GM12878 (cell line): ENCODE measurements around the gene SCN5A. TPM values are rescaled to one million over a fixed set of nuclear protein-coding genes. Genes with fewer than 3 reads are reported as not detected.
A peak's percentile ranks its signal among the peaks of the same experiment; 100 is the strongest.

Experiments used
- ATAC-seq: fragments of 200-7000 bp; cut with Tn5 transposase; 3 replicates; pipeline ENCODE4 v1.9.1; 2020; ENCODE audit warnings: mild to moderate bottlenecking, moderate library complexity
- BruUV-seq: library from RNA; stranded (reverse); fragments of 400-500 nt; replicated peaks from 2 replicates; lab custom pipeline; 2021; lab: Mats Ljungman, UMichigan
- CTCF ChIA-PET: fragments of 300-600 bp; sonication (Branson Sonifier 250); formaldehyde crosslinking; extraction: SDS; loops from one replicate; lab custom pipeline; 2021; ENCODE audit warnings: inconsistent platforms; lab: Yijun Ruan, JAX
- POLR2A ChIA-PET: fragments of 350-600 bp; formaldehyde crosslinking; extraction: SDS; loops from one replicate; lab custom pipeline; 2021; ENCODE audit warnings: inconsistent platforms; lab: Charles Lee
- RAD21 ChIA-PET: fragments of 300-600 bp; sonication (Branson Sonifier 250); formaldehyde crosslinking; loops from one replicate; lab custom pipeline; 2023; ENCODE audit warnings: antibody characterized with exemption; ENCODE audit not compliant: unreplicated experiment; lab: Charles Lee
- SMC1A ChIA-PET: fragments of 300-600 bp; sonication (Branson Sonifier 250); formaldehyde crosslinking; loops from one replicate; lab custom pipeline; 2023; ENCODE audit not compliant: unreplicated experiment, uncharacterized antibody; lab: Charles Lee
- DNase-seq: peaks from one replicate; pipeline ENCODE4 v3.0.0-alpha.2; 2011; ENCODE audit warnings: low read depth, low spot score
- FAIRE-seq: peaks from 3 replicates; lab custom pipeline; 2011; peaks lifted over from hg19 to GRCh38; lab: Jason Lieb, UNC
- H2AFZ ChIP-seq: 2 replicates; pipeline ENCODE4 v1.6.0; 2011; ENCODE audit warnings: low read depth, low read length, control low read depth; ENCODE audit not compliant: control insufficient read depth
- H3K27ac ChIP-seq: 2 replicates; pipeline ENCODE4 v1.5.1; 2011; ENCODE audit warnings: control low read depth; ENCODE audit not compliant: control insufficient read depth, insufficient read depth
- H3K27me3 ChIP-seq, 2 experiments: replicated peaks in 1 of 2; 2 replicates each; pipeline versions ENCODE4 v1.6.0 to v1.6.1; 2011; ENCODE audit warnings: low read length in 1 of 2; ENCODE audit not compliant: control insufficient read depth in 2 of 2, insufficient read depth in 2 of 2
- H3K36me3 ChIP-seq, 2 experiments: 2 replicates each; pipeline ENCODE4 v1.5.1; 2011; ENCODE audit warnings: low read length in 1 of 2; ENCODE audit not compliant: control insufficient read depth in 2 of 2, insufficient read depth in 2 of 2
- H3K4me1 ChIP-seq: 2 replicates; pipeline ENCODE4 v1.6.1; 2011; ENCODE audit warnings: mild to moderate bottlenecking, low read length, moderate library complexity, mixed read lengths; ENCODE audit not compliant: control insufficient read depth, insufficient read depth
- H3K4me2 ChIP-seq: 2 replicates; pipeline ENCODE4 v1.6.0; 2011; ENCODE audit warnings: control low read depth; ENCODE audit not compliant: control insufficient read depth, insufficient read depth
- H3K4me3 ChIP-seq: fragments of 200-600 bp; sonication (generic); 2 replicates; pipeline ENCODE4 v1.5.1; 2016
- H3K79me2 ChIP-seq: 2 replicates; pipeline ENCODE4 v1.6.0; 2011; ENCODE audit warnings: low read length; ENCODE audit not compliant: control insufficient read depth, insufficient read depth
- H3K9ac ChIP-seq: 2 replicates; pipeline ENCODE4 v1.8.0; 2011; ENCODE audit warnings: low read length, control low read depth, mixed read lengths; ENCODE audit not compliant: control insufficient read depth, insufficient read depth
- H3K9me3 ChIP-seq: replicated peaks from 3 replicates; pipeline ENCODE4 v1.5.1; 2011; ENCODE audit warnings: mild to moderate bottlenecking, low read length; ENCODE audit not compliant: control insufficient read depth, insufficient read depth
- H4K20me1 ChIP-seq: 2 replicates; pipeline ENCODE4 v1.6.0; 2011; ENCODE audit not compliant: control insufficient read depth, insufficient read depth
- BRCA1 ChIP-seq: IDR thresholded peaks from 2 replicates; pipeline ENCODE4 v1.6.1; 2011; ENCODE audit warnings: low read depth, low read length, improper control_type of control experiment
- RAD21 ChIP-seq: IDR thresholded peaks from 2 replicates; pipeline ENCODE4 v1.6.1; 2011; ENCODE audit warnings: mild to moderate bottlenecking, low read depth, low read length, moderate library complexity; ENCODE audit not compliant: insufficient read depth
- SMC3 ChIP-seq: IDR thresholded peaks from 2 replicates; pipeline ENCODE4 v1.6.1; 2011; ENCODE audit warnings: low read length, improper control_type of control experiment, borderline replicate concordance
- TCF7 ChIP-seq: IDR thresholded peaks from 2 replicates; pipeline ENCODE4 v1.6.1; 2014; ENCODE audit warnings: antibody characterized with exemption, borderline replicate concordance
- YY1 ChIP-seq: IDR thresholded peaks from 2 replicates; pipeline ENCODE4 v1.6.1; 2011; ENCODE audit warnings: low read depth, mild to moderate bottlenecking, low read length
- WGBS: methylation state at CpG from one replicate; pipeline ENCODE4 v1.1.6; 2016; ENCODE audit warnings: low lambda C conversion rate; ENCODE audit not compliant: insufficient replicate concordance, insufficient coverage; ENCODE audit errors: missing lambda C conversion rate; 5-methylcytosine and 5-hydroxymethylcytosine counted together
- in situ Hi-C: fragments of 300-500 bp; cut with MboI; formaldehyde crosslinking; loops from 9 replicates; pipeline ENCODE4 v1.14.3; 2018; ENCODE audit warnings: mixed read lengths
- intact Hi-C: fragments of 100-400 bp; cut with micrococcal nuclease; formaldehyde crosslinking; loops from one replicate; pipeline ENCODE4 v1.14.2; 2022; ENCODE audit not compliant: unreplicated experiment
- polyA plus RNA-seq, 11 experiments: library from polyadenylated mRNA; depleted of rRNA in 4 of 11; unstranded in 6 of 11; stranded (reverse) in 5 of 11; fragments of >200 nt; fragmentation: Nextera tagmentation in 4 of 11; fragmentation: Illumina TruSeq in 1 of 11; extraction: Ambion mirVana in 4 of 11; extraction: Trizol in 1 of 11; gene quantifications; 1 replicate in 1 of 11; 2 replicates in 10 of 11; pipeline versions ENCODE4 v1.2.1 to v1.2.3, GENCODE V29; 2011 to 2016; ENCODE audit warnings: inconsistent platforms in 2 of 11, missing spikeins in 2 of 11, low read depth in 1 of 11
- total RNA-seq, 4 experiments: library from RNA; depleted of rRNA in 3 of 4; stranded (reverse); fragments of >200 nt in 3 of 4; fragmentation: Illumina TruSeq in 1 of 4; extraction: Trizol in 1 of 4; gene quantifications; 2 replicates each; pipeline versions ENCODE4 v1.2.1 to v1.2.3, GENCODE V29; 2013 to 2021
- TF ChIP-seq, protein P1 (sequence below): fragments of 450-650 bp; IDR thresholded peaks from 2 replicates; pipeline ENCODE4 v1.6.1; 2017; ENCODE audit warnings: low read depth, mild to moderate bottlenecking, moderate library complexity
- TF ChIP-seq, protein P2 (sequence below), 3 experiments: IDR thresholded peaks in 2 of 3; conservative IDR thresholded peaks in 1 of 3; 2 replicates each; pipeline ENCODE4 v1.5.1; 2011; ENCODE audit warnings: low read depth in 3 of 3, low read length in 3 of 3, mild to moderate bottlenecking in 3 of 3, control low read depth in 2 of 3, moderate library complexity in 2 of 3, inconsistent platforms in 1 of 3, mixed read lengths in 1 of 3; ENCODE audit not compliant: control insufficient read depth in 2 of 3, insufficient read depth in 1 of 3; ENCODE audit errors: extremely low read depth in 1 of 3

The SCN5A gene
- total and polyA plus RNA-seq, 10 of the 15 experiments (the other 5 are each of a cell fraction or from before 2014, with no cell fraction given): not detected

DNA sequence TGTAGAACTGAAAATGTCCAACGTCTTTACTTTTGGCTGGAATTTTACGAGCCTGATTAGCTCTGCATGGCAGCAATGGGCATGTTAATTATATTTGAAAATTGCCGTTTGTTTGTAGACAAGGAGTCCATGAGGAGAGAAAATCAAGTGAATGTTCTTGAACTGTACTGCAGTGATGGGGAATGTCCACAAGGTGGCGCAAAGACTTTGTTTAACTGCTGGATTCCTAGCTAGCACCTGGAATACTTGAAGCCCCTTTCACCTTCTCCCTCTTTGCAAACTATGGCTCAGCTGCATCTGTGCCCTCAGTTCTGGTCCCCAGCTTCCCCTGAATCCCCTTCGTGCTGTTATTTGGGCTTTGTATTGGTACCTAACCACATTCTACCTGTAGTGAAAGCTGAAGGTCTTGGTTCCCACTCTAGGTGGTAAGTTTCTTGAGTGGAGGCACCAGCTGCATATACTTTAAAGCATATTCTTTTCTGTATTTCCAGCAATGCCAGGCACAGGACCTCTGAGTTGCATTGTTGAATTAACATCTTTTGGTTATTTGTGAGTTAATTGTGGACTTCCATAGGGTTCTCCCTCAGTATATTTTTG lies 128.0 kb downstream of the SCN5A start:
- H3K36me3 ChIP-seq: peaks cover 0 to 19% of the 10 kb centered on the region in 2 experiments
- FAIRE-seq: peak; percentile 91
- DNase-seq: peak; percentile 27
- H3K4me3 ChIP-seq: no peak overlapping the region
- H3K79me2 ChIP-seq: no peaks in the 10 kb centered on the region
- ChIA-PET RAD21 (interaction anchor here (0.7 to 3.6 kb wide), 13 partner anchors 11 to 767 kb away, joined by 3 to 26 read pairs (median 7); partner anchors contain the start of gene EXOG), CTCF (interaction anchor here (0.6 to 7.0 kb wide), 66 partner anchors 8 to 767 kb away, joined by 3 to 120 read pairs (median 5); partner anchors contain the start of genes EXOG and XYLB), SMC1A (interaction anchor here (0.7 to 3.5 kb wide), 33 partner anchors 9 to 771 kb away, joined by 3 to 26 read pairs (median 5); partner anchors contain the start of genes EXOG and XYLB), POLR2A (no interaction called here)
- no peak overlapping the region for H3K4me2 ChIP-seq
- peak; percentile 78 for ATAC-seq
- H3K9ac ChIP-seq: no peak overlapping the region
- intact Hi-C loops (loop anchor here (1.0 to 10.0 kb wide), 2 partner anchors 130 to 323 kb away; no protein-coding TSS in a partner anchor), in situ Hi-C loops (loop anchor here (5.0 kb wide), 1 partner anchor 126 kb away; the partner anchor contains the start of gene SCN5A)
- no peak overlapping the region; the same call in 1 of the 2 replicates for H2AFZ ChIP-seq
- no peaks in the 10 kb centered on the region for H3K9me3 ChIP-seq
- peak; percentile 68 for TF ChIP-seq RAD21
- peak; percentile 81; the same call in 1 of the 2 replicates for TF ChIP-seq SMC3
- no peak for TF ChIP-seq BRCA1
- no peak for TF ChIP-seq TCF7
- peak; percentile 43; the same call in 1 of the 2 replicates for TF ChIP-seq YY1
- TF ChIP-seq, protein P1, sequence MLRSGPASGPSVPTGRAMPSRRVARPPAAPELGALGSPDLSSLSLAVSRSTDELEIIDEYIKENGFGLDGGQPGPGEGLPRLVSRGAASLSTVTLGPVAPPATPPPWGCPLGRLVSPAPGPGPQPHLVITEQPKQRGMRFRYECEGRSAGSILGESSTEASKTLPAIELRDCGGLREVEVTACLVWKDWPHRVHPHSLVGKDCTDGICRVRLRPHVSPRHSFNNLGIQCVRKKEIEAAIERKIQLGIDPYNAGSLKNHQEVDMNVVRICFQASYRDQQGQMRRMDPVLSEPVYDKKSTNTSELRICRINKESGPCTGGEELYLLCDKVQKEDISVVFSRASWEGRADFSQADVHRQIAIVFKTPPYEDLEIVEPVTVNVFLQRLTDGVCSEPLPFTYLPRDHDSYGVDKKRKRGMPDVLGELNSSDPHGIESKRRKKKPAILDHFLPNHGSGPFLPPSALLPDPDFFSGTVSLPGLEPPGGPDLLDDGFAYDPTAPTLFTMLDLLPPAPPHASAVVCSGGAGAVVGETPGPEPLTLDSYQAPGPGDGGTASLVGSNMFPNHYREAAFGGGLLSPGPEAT: no peak
- TF ChIP-seq, protein P2, sequence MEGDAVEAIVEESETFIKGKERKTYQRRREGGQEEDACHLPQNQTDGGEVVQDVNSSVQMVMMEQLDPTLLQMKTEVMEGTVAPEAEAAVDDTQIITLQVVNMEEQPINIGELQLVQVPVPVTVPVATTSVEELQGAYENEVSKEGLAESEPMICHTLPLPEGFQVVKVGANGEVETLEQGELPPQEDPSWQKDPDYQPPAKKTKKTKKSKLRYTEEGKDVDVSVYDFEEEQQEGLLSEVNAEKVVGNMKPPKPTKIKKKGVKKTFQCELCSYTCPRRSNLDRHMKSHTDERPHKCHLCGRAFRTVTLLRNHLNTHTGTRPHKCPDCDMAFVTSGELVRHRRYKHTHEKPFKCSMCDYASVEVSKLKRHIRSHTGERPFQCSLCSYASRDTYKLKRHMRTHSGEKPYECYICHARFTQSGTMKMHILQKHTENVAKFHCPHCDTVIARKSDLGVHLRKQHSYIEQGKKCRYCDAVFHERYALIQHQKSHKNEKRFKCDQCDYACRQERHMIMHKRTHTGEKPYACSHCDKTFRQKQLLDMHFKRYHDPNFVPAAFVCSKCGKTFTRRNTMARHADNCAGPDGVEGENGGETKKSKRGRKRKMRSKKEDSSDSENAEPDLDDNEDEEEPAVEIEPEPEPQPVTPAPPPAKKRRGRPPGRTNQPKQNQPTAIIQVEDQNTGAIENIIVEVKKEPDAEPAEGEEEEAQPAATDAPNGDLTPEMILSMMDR (IDR thresholded peaks at IDR 0.05 in 2 of 3, conservative IDR thresholded peaks at IDR 0.05 in 1 of 3; ENCODE audit: control insufficient read depth in 2 of 3, extremely low read depth in 1 of 3, insufficient read depth in 1 of 3, low read depth in 3 of 3, low read length in 3 of 3): peak; percentile 85 to 95 (median 91)
- H3K27me3 ChIP-seq: no peaks in the 10 kb centered on the region
- H4K20me1 ChIP-seq: no peaks in the 10 kb centered on the region
- 0% methylated on average over 5 of the region's 5 CpGs for WGBS
- BruUV-seq: no TSS peak
- no peaks in the 10 kb centered on the region for H3K4me1 ChIP-seq
- H3K27ac ChIP-seq: no peak overlapping the region
